Measurements from ENCODE around the gene BDKRB2. TPM values are rescaled to one million over a fixed set of nuclear protein-coding genes. Genes with fewer than 3 reads are reported as not detected.
A peak's percentile ranks its signal among the peaks of the same experiment; 100 is the strongest.

The BDKRB2 gene
- total and polyA plus RNA-seq, 2 of the 8 experiments (the other 6 are each of a cell fraction or from before 2014, with no cell fraction given) = 0.13 to 0.21 TPM

DNA sequence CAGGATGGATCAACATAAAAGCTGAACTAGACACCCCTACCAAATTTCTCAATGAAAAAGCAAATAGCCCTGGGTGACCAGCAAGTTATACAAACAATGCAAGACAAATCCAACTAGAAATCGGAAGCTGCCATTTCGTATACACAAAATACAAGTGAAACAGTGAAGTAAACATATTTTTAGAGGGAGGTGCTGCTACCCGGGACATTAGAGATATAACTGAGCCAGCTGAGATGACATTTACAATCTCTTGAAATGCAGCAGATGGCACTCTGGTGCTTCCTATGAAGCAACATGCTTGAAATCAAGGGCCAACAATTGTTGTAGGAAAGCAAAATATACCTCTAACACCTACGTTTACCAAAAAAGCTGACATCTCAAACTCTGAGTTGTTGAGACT lies 76.8 kb downstream of the BDKRB2 start:
- H2AK5ac ChIP-seq (ENCODE audit: low read depth, low read length) = no peak overlapping the region
- no peak for DNase-seq (ENCODE audit: low read depth in 1 of 2, low spot score in 2 of 2)
- no peak overlapping the region for H2BK15ac ChIP-seq (ENCODE audit: low read length)
- H3K27me3 ChIP-seq (replicated peaks in 1 of 4; ENCODE audit: control insufficient read depth in 3 of 4, extremely low read depth in 1 of 4, insufficient read depth in 3 of 4, low read length in 3 of 4) = no peaks in the 10 kb centered on the region
- no peak overlapping the region for H3K4ac ChIP-seq (replicated peaks; ENCODE audit: insufficient read length, low read depth, low read length)
- FAIRE-seq = no peak
- no peaks in the 10 kb centered on the region for H3K79me2 ChIP-seq (ENCODE audit: control insufficient read depth in 1 of 2, insufficient read depth in 2 of 2, low read length in 2 of 2)
- H2BK5ac ChIP-seq (ENCODE audit: low read depth, low read length) = no peak overlapping the region
- peaks cover 0 to 5% (median 0%) of the 10 kb centered on the region in 4 experiments; a peak in 3 of 8 replicates for H3K36me3 ChIP-seq (ENCODE audit: control insufficient read depth in 2 of 4, insufficient read depth in 4 of 4, low read length in 3 of 4)
- H3K9ac ChIP-seq (replicated peaks in 1 of 4; ENCODE audit: extremely low read depth in 1 of 4, low read depth in 3 of 4, low read length in 3 of 4) = no peak overlapping the region
- POLR2A ChIA-PET (ENCODE audit: partially characterized antibody) = no interaction called here
- no peak overlapping the region for H3K4me2 ChIP-seq (ENCODE audit: insufficient read depth in 1 of 2, low read depth in 2 of 2, low read length in 2 of 2)
- no peak overlapping the region for H2BK20ac ChIP-seq (ENCODE audit: low read length)
- H2AFZ ChIP-seq (ENCODE audit: low read length) = no peak overlapping the region
- no peak overlapping the region for H2BK120ac ChIP-seq (replicated peaks; ENCODE audit: low read depth, low read length)
- no peak overlapping the region for H2BK12ac ChIP-seq (ENCODE audit: low read depth, low read length)
- CTCF ChIA-PET (ENCODE audit: partially characterized antibody) = interaction anchor here (0.8 to 12.6 kb wide), 4 partner anchors 10 to 462 kb away, joined by 3 to 268 read pairs (median 3); no protein-coding TSS in a partner anchor
- no peak overlapping the region for H3K27ac ChIP-seq (ENCODE audit: low read depth, low read length)
- H3K56ac ChIP-seq (replicated peaks; ENCODE audit: insufficient read length, low read depth, low read length) = no peak overlapping the region
- H3K79me1 ChIP-seq (ENCODE audit: low read depth, low read length) = no peaks in the 10 kb centered on the region
- H3K4me1 ChIP-seq (replicated peaks in 1 of 4; ENCODE audit: control insufficient read depth in 3 of 4, insufficient read depth in 4 of 4, low read length in 3 of 4) = peaks cover 0 to 6% (median 2%) of the 10 kb centered on the region in 4 experiments; a peak in 2 of 7 replicates
- H3K18ac ChIP-seq (ENCODE audit: extremely low read depth, low read length) = no peak overlapping the region
- H3K14ac ChIP-seq (ENCODE audit: insufficient read length) = no peak overlapping the region
- no peak overlapping the region for H3K4me3 ChIP-seq (ENCODE audit: extremely low read depth in 1 of 4, insufficient read depth in 2 of 4, low read depth in 3 of 4, low read length in 4 of 4)
- H3K9me3 ChIP-seq (ENCODE audit: insufficient read depth in 2 of 2, low read depth in 1 of 2, low read length in 1 of 2) = peaks cover 4 to 6% of the 10 kb centered on the region in 2 experiments; a peak in 3 of 4 replicates
- no peak overlapping the region for H4K8ac ChIP-seq (ENCODE audit: extremely low read depth, insufficient read depth, low read length)
- no peak overlapping the region for H4K5ac ChIP-seq (ENCODE audit: insufficient read length, low read depth, low read length)
- no peak overlapping the region for H3K23ac ChIP-seq (ENCODE audit: insufficient read length)
- H4K91ac ChIP-seq (replicated peaks; ENCODE audit: insufficient read length, low read length) = no peak overlapping the region
- no peaks in the 10 kb centered on the region for H4K20me1 ChIP-seq (replicated peaks in 1 of 2; ENCODE audit: control insufficient read depth in 1 of 2, insufficient read depth in 2 of 2, low read length in 2 of 2)
- no peaks in the 10 kb centered on the region for H3K23me2 ChIP-seq (ENCODE audit: low read depth, low read length)
- 80% methylated on average over 4 of the region's 4 CpGs; no CpG with 5 or more reads in 1 of the 2 experiments for WGBS, 2 experiments (ENCODE audit: extremely low coverage in 1 of 2, insufficient coverage in 1 of 2, insufficient read length in 1 of 2, insufficient replicate concordance in 2 of 2, low coverage in 1 of 2, low lambda C conversion rate in 2 of 2, missing lambda C conversion rate in 1 of 2)
- peak; percentile 30 to 41; a peak in 3 of 4 replicates for TF ChIP-seq RAD21 (IDR thresholded peaks at IDR 0.05 in 1 of 2, conservative IDR thresholded peaks at IDR 0.05 in 1 of 2; ENCODE audit: low read depth in 2 of 2, low read length in 2 of 2)
- TF ChIP-seq, protein P1, sequence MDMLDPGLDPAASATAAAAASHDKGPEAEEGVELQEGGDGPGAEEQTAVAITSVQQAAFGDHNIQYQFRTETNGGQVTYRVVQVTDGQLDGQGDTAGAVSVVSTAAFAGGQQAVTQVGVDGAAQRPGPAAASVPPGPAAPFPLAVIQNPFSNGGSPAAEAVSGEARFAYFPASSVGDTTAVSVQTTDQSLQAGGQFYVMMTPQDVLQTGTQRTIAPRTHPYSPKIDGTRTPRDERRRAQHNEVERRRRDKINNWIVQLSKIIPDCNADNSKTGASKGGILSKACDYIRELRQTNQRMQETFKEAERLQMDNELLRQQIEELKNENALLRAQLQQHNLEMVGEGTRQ (IDR thresholded peaks at IDR 0.05; ENCODE audit: low read length) = no peak
- no peak for TF ChIP-seq KDM1A (IDR thresholded peaks at IDR 0.05; ENCODE audit: borderline replicate concordance, low read length)

Data from H1 (cell line).